Stimulated activated CD4-positive, alpha-beta T cell treated with anti-CD3 and anti-CD28 coated beads, Interleukin-2, amount 100 ng/mL, for 48 hours (primary cell): ENCODE results near the gene KLHDC8B.

Experiments used
- DNase-seq, 2 donors: peaks; one replicate each; pipeline ENCODE4 v3.0.0-alpha.2; 2020

The KLHDC8B gene

DNA sequence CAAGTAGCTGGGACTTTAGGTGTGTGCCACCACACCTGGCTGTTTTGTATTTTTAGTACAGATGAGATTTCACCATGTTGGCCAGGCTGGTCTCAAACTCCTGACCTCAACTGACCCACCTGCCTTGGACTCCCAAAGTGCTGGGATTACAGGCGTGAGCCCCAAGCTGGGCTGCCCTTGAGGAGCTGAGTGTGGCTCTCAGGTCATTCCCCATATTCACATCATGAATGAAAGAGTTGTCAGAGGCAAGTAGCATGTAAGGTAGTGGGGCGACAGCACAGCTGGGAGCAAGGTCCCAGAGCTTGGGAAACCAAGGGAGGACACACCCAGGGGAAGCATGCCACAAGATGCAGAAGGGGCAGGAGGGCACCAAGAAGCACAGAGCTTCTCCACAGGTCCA lies 10.2 kb upstream of the KLHDC8B start:
- no peak for DNase-seq

DNA sequence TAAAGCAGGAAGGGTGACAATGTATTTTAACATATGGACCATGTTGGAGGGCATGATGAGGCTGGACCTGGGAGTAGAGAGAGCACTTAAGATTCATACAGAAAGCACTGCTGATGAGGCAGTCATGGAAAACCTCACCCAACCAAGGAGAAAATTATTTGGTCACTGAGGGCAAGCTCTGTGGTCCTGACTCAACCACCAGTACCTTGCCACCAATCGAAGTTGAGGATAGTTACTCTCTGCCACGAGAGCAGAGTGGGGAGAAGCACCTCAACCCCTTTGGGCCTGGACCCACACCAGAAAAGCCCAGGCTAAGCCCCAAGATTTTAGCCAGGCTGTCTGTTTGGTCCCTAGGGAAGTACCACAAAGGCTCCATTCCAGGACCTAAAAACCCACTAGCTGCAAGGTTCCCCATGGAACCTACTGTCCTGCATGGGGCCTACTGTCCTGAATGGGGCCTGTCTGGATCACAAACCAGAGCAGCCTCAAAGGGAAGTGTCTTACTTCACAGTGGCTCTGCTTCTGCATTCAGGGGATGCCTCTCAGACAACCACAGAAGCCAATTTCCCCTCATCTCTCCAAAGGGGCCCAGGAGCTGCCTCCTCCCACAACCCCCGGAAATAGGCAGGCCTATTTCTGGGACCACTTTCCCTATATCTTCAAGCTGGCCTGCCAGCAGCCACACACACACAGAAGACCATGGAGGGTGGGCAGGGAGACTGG lies 9.4 kb upstream of the KLHDC8B start:
- DNase-seq, result no peak

DNA sequence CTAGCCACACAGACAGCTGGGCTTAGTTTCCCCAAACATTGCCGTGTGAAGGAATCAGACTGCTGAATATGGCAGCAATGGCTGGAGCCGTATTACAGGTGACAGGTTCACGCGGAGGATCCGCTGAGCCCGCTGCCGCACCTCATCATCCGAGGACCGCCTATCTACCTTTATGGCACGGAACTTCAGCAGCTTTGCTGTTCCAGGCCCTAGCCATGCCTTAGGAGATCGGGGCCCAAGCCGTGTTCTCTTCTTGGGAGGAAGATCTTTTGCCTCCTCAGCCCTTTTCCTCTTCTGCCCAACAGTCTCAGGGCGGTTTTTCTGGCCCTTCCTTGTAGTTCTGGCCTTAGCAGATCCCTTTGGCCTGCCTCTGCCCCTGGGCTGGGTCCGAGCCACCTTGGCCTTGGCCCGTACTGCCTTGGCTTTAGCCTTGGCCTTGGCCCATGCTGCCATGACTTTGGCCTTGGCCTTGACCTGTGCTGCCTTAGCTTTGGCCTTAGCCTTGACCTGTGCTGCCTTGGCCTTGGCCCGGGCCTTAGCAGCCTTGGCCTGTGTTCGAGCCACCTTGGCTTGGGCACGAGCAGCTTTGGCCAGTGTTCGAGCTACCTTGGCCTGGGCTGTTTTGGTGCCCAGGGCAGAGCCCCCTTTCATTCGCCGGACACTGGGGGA lies 8.5 kb upstream of the KLHDC8B start:
- no peak for DNase-seq

DNA sequence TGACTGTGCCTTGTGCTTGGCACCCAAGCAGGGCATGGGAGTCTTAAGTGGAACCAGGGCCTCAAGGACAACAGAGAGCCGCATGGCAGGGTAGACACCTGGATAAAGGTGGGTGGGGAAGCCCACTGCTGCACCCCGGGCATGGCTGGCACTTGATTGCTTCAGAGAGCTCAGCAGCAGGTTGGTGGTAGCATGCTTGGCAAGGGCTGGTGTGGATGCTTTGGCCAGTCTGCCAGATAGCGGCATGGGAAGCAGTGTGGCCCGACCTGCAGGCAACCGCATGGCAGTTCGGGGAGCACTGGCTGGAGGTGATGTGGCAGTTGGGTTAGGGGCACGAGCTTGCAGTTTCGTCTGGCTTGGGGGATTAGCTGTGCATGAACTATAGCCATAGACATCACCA lies 7.8 kb upstream of the KLHDC8B start:
- no peak for DNase-seq

DNA sequence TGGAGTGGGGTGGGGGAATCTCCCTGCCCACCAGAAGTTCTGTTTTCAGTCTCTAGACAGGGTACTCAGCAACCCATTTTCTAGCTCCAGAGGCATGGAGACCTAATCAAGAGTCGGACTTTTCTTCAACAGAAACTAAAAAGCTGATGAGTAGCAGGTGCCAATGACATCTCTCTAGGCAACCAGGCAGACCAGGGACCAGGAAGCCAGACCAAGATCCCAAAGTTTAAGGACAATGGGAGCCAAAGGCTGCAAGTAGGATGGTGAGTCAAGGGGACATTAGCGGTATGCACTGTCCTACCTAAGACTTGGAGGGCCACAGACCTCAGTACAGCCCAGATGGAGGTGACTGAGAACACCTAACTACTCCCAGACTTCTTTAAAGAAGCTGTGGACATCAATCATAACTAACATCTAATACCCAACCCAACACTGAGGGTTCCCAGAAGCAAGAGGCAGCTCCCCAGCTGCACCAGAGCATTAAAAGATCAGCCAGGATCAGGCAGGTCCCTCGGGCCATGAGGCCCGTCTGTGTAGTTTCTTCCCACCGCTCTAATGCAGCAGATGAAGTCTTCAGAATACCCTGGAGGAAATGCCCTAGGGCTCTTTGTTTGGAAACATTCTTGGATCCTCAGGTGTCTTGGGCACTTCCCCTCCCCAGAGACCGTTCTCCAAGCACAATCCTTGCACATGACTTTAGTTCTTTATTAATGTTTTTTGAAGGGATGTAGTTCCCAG lies 6.2 kb upstream of the KLHDC8B start:
- DNase-seq, result no peak

DNA sequence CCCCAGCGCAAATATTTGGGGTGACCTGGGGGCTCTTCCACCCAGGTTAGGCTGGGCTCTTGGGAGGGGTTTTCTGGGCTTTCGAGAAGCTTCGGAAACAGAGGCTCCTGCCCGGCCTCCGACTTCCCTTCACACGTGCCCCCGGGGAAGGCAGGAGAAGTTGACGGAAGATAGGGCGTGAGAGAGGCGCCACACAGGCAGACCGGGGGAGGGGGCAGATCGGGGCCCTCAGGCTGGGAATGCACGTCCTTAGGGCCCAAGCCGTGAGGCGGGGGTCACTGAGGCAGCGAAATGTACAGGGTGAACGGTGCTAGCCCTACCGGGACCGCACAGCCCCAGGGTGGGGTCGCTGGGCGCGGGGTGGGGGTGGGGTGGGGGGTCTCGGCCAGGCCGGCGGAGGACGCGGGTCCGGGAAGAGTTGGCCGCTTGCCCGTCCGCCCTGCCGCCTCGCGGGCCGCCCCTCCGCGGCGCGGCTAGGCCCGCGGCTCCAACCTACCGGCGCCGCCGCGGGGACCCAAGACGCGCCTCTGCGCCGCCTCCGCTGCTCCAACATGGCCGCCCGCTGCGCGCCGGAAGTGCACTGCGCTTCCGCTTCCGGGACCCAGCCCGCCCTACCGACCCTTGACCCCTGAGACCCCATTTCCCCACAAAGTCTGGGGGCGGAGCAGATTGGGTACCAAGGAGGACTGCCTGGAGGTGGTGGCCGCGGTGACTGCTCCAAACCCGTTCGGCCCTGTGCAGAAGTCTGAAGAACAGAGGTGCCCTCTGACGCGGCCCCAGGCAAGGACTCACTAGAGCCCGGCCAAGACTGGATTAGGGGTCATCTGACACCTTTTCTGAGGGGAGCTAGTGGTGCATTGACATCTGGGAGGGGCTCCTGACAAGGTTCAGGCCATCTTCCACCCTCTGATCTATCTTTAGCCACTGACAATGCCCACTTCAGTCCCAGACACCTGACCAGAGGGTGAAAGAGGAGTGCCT lies 5.3 kb upstream of the KLHDC8B start, which contains the start of gene CCDC71:
CCDC71 (minus strand) TSS at position 561 of the 981 bp plus-strand sequence. CDS start 2,123 bp downstream, outside the sequence.
- peak; percentile 64 to 77 for DNase-seq

DNA sequence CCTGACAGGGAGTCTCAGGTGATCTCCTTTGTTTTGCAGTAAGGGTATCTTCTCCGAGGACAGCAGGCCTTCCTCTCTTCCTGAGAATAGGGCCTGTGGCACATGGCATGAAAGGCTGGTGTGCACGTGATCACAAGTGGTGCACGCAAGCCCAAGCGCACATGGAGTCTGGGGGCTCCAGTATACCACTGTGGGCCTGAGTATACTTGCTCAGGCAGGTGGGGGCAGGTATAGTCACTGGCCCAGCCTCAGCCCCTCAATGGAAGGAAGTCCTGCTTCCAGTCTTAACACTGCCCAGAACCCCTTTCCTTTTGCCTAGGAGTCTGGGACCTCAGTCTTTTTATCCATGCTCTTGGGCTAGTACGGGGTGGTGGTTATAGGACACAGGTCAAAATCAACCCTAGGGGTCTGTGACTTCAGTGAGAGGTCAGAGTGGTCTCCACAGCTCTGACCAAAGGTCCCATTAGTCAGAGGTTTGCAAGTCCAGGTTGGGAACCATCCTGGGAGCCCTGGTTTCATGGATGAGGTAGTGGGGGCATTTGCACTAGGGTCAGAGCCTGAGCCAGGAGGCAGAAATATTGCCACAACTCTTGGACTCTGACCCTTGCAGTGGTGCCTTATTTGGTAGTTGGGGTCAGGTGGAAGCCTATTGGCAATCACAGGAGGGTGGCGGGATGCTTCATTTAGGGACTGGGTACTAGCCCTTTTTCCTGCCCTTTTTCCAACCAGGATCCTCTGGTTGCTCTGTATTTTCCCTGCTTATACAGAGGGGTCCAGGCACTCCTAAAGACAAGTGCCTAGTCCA lies 4.4 kb upstream of the KLHDC8B start:
- DNase-seq, result peak in 1 of 2 donors; percentile 14

DNA sequence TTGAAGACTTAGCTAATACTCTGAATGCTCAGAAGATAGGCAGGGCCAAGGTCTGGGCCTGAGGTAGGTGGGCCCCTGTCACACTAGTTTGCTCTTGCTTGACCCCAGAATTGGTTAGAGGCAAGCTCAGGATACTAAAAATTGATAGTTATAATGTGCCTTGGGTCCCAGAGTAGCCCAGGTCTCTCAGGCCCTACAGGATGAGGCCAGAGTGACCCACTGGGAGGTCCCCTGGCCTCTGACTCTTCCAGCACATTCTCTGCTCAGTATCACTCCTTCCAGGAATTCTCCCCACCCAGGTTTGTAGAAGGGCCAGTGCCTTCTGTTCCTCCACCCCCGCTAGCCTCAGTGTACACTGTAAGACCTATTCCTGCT lies 667 bp upstream of the KLHDC8B start:
- no peak for DNase-seq

DNA sequence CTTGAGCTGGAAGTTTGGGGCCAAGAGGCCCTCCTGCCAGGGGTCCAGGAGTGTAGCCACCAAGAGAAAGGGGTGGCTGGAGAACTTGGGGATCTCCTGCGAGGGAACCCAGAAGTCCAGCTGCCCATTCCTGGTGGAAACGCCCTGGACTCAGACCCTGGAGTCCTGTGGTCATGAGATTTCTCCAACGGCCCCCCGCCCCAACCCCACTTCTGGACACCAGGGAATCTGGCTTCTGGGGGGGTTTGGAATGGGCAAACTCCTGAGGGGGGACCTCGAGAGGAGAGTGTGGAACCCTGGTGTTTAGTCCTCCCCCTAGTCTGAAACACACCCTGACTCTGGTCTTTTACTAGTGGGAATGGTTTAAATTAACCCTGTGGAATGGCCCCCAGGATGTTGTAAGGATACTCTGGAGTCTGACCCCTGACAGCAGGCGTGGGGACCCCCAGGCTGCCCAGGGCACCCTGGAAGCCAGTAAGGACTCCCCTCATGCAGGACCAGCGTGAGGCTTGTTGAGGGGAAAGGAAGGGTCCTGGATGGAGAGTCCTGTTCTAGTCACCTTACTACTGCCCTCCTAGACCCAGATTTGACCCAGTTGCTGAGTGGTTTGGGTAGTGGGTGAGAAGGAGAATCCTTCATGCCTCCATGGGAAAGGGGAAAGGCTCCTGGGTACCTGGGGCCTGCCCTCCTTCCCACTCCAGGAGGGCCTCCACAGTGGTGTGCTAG lies 540 bp downstream of the KLHDC8B start:
- DNase-seq, result no peak

DNA sequence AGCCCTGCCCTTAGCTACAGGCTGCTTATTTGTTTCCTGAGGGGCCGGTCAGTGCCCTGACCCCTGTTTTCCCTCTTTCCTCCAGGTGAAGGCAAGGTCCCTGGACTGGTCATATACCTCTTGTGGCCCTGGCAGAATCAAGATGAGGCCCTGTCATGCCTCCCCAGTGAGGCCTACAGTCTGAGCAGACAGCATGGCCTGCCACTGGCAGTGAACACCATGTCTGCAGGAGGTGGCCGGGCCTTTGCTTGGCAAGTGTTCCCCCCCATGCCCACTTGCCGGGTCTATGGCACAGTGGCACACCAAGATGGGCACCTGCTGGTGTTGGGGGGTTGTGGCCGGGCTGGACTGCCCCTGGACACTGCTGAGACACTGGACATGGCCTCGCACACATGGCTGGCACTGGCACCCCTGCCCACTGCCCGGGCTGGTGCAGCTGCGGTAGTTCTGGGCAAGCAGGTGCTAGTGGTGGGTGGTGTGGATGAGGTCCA lies 1.2 kb downstream of the KLHDC8B start:
- no peak for DNase-seq

DNA sequence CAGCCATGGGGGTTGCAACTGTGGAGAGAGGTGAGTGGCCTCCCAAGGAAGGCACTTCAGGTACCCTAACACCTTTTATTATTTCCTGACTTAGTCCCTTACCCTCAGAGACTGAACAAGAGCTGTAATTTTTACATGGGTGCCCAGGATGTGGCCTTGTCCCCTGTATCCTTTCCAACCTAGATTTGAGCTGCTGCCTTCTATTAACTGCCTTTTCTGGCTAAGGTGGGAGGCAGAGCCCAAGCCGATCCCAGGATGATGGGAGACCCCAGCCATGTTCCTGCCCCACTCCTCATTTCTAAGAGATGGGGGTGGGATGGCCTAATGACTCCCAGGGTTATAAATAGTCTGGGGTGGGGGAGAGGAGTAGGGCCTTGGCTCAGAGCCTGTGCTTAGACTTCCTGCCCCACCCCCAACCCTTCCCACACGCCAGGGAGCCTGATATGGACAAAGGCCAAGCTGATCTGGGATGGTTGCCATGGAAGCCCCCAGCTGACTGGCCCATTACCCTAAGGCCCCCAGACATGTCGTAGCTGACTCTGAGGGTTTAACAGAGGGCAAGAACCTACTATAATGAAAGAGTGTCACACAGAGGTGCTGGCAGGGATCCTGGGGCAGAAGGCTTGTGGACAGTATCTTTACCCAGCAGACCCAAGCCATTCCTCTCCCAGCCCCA lies 1.9 kb downstream of the KLHDC8B start:
- DNase-seq, result no peak

DNA sequence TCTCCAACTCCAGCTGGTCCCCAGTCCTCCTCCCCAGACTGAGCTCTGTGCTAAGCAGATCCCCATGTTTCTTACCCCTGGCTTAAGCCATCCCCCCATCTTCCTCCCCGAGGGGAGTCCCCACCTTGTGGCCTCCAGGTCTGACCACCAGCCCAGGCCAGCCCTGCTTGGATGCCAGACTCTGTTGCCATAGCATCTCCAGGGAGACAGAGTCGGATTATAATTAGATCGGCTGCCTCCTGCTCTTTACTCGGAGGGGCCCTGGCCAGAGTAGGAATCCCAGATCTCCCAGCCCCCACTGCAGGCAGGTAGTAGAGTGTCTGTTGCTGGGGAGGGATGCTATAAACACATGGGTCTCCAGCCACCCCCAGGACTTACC lies 2.4 kb downstream of the KLHDC8B start:
- no peak for DNase-seq

DNA sequence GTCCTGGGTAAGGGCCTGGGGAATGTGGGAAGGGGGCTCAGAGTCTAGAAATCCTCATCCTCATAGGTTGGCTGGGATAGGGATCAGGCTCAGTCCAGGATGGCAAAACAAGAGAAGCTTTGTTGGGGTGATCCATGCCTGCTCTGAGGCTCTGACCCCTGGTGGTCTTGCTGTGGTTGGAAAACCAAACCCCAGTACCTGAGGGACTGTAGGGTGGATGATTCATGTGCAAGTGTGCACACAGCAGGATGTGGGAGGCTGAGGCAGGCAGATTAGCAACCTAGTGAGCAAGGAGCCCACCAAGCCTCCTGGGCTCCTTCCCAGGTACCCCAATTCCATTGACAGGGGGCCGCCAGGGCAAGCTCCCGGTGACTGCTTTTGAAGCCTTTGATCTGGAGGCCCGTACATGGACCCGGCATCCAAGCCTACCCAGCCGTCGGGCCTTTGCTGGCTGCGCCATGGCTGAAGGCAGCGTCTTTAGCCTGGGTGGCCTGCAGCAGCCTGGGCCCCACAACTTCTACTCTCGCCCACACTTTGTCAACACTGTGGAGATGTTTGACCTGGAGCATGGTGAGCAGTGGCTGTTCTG lies 3.1 kb downstream of the KLHDC8B start:
- DNase-seq, result no peak

DNA sequence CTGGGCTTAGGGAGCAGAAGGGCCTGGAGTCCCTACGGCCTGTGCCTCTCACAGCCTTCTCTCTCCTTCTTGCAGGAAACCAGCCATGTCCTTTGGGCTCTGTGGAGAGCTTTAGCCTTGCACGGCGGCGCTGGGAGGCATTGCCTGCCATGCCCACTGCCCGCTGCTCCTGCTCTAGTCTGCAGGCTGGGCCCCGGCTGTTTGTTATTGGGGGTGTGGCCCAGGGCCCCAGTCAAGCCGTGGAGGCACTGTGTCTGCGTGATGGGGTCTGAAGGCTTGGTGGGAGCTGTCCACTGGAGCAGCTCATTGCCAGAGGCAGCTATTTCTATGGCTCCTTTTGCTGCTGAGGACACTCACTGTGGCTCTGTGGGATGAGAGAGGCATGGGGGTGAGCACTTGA lies 4.1 kb downstream of the KLHDC8B start:
- DNase-seq, result no peak

DNA sequence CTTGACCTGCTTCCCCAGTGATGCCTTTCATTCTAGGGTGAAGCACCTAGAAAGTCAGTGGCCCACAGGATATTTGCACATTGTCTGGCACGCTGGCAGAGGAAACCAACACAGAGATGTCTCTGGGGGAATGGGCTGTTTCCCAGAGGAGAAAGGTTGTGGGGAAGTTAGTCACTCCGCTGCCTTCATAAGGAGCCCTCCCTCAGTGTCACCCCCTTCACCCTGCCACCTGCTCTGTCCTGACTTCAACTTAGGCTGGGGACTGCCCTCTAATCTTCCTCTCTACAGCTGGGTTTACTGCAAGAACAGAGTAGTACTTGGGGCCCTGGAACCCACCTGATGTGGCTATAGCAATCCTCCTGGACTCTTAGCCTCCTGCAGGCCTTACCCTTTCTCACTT lies 5.7 kb downstream of the KLHDC8B start:
- DNase-seq, result no peak

DNA sequence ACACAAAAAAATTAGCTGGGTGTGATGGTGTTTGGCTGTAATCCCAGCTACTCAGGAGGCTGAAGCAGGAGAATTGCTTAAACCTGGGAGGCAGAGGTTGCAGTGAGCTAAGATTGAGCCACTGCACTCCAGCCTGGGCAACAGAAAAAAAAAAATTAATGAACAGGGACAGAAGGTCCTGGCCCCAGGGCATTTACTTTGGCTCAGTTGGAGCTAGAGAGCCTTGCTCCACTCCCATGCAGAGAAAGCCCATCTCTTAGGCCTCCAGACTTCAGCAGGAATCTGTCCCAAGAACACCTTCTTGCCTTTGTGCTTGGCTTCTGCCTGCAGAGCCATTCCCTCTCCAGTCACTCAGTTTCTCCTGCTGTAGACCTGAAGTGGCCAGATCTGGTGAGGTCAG lies 8.7 kb downstream of the KLHDC8B start:
- no peak for DNase-seq

DNA sequence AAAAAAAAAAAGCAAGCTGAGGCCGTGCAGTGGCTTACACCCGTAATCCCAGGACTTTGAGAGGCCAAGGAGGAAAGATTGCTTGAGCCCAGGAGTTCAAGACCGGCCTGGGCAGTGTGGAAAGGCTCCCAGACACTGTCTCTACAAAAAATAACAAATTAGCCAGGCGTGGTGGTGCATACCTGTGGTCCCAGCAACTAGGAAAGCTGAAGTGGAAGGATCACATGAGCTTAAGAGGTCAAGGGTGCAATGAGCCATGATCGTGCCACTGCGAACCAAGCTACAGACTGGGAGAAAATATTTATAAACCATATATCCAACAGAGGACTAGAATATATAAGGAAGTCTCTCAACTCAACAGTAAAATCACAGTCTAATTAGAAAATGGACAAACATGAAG lies 10.0 kb downstream of the KLHDC8B start:
- DNase-seq, result no peak

DNA sequence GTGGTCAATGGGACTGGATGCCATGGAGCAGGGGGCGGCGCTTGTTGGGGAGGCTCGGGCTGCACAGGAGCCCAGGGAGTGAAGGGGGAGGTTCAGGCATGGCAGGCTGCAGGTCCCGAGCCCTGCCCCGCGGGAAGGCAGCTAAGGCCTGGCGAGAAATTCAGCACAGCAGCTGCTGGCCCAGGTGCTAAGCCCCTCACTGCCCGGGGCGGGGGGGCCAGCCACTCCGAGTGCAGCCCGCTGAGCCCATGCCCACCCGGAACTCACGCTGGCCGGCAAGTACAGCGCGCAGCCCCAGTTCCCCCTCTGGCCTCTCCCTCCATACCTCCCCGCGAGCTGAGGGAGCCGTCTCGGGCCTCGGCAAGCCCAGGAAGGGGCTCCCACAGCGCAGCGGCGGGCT lies 11.3 kb downstream of the KLHDC8B start:
- DNase-seq, result no peak

DNA sequence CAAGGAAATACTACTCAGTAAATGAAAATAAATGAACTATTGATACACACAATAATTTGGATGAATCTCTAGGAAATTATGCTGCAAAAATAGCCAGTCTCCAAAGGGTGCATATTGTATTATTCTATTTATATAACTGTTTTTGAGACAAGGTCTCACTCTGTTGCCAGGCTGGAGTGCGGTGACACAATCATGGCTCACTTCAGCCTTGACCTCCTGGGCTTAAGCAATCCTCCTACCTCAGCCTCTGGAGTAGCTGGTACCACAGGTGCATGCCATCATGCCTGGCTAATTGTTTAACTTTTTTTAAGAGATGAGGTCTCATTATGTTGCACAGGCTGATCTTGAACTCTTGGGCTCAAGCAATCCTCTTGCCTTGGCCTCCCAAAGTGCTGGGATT lies 12.5 kb downstream of the KLHDC8B start:
- no peak for DNase-seq

DNA sequence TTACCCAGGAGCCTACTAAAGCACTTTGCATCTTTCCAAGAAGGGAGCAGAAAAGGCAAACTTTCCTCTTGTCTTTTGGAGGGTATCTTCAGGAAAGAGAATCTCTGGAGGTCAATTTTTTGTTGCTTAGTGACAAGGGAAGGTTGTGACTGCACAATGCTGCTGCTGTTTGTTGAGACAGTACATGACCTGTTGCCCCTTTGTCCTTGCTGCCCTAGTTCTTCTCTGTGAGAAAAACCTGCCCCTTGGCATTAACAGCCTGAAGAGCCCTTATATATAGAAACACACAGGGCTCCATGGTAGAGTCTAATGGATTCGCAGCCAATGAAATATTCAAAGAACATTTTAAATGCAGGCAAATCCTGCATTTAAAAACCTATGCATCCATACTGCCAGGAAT lies 20.3 kb downstream of the KLHDC8B start:
- no peak for DNase-seq
